Thoracic aorta (tissue), 2 donors: Measurements from ENCODE around the gene DIAPH1. TPM values are rescaled to one million over a fixed set of nuclear protein-coding genes. Genes with fewer than 3 reads are reported as not detected.

Experiments used
- ATAC-seq: fragments of 150-250 bp; one replicate; pipeline ENCODE4 v1.8.0; 2017; ENCODE audit warnings: low read depth; ENCODE audit not compliant: insufficient number of reproducible peaks, low FRiP score
- DNase-seq: peaks from one replicate; pipeline ENCODE4 v3.0.0-alpha.2; 2020; ENCODE audit warnings: low spot score
- H3K27ac ChIP-seq, 2 donors: fragments of 200-600 bp; sonication (generic); 1 replicate in 1 of 2; 2 replicates in 1 of 2; pipeline ENCODE4 v1.5.1; 2016; ENCODE audit warnings: mild to moderate bottlenecking in 2 of 2, moderate library complexity in 2 of 2
- H3K27me3 ChIP-seq: fragments of 200-600 bp; sonication (generic); replicated peaks from 2 replicates; pipeline ENCODE4 v1.6.0; 2016; ENCODE audit warnings: mild to moderate bottlenecking; ENCODE audit not compliant: insufficient read depth
- H3K36me3 ChIP-seq: fragments of 200-600 bp; sonication (generic); one replicate; pipeline ENCODE4 v1.5.1; 2016
- H3K4me1 ChIP-seq, 2 donors: fragments of 200-600 bp; sonication (generic); 1 replicate in 1 of 2; 2 replicates in 1 of 2; pipeline versions ENCODE4 v1.5.1 to v1.6.0; 2016; ENCODE audit warnings: low read depth in 2 of 2, mild to moderate bottlenecking in 1 of 2; ENCODE audit not compliant: control insufficient read depth in 1 of 2
- H3K4me3 ChIP-seq: fragments of 200-600 bp; sonication (generic); 2 replicates; pipeline ENCODE4 v1.5.1; 2016; ENCODE audit warnings: mild to moderate bottlenecking
- H3K9me3 ChIP-seq: fragments of 200-600 bp; sonication (generic); 2 replicates; pipeline ENCODE4 v1.5.1; 2016
- CTCF ChIP-seq: fragments of 200-600 bp; sonication (generic); IDR thresholded peaks from one replicate; pipeline ENCODE4 v1.5.1; 2019; ENCODE audit warnings: antibody characterized with exemption
- total RNA-seq, 2 donors: library from RNA; depleted of rRNA; stranded (reverse); fragments of >200 nt; gene quantifications; one replicate each; pipeline versions ENCODE4 v1.1.0 to v1.2.3, GENCODE V29; 2016

The DIAPH1 gene
- total RNA-seq, 2 donors from 2014 or later: 91.0 to 93.1 TPM

- no peak for ATAC-seq
- no peak for TF ChIP-seq CTCF
- H3K27ac ChIP-seq: peak overlapping the region in 1 of 2 donors; percentile 27
These were observed 21.0 kb downstream of the DIAPH1 start for GRCh38 chr5:141597814-141598213.

GRCh38 chr5:141597394-141597793 lies 21.4 kb downstream of the DIAPH1 start:
- ATAC-seq (no peak), DNase-seq (no peak)
- no peak overlapping the region for H3K4me3 ChIP-seq
- H3K4me1 ChIP-seq: peaks cover 20 to 24% of the 10 kb centered on the region in 2 donors
- no peaks in the 10 kb centered on the region for H3K27me3 ChIP-seq
- no peak for TF ChIP-seq CTCF
- H3K9me3 ChIP-seq: no peaks in the 10 kb centered on the region
- peak overlapping the region in 1 of 2 donors; percentile 27 for H3K27ac ChIP-seq
- H3K36me3 ChIP-seq: no peaks in the 10 kb centered on the region

More at GRCh38 chr5:141597814-141598213, 21.0 kb downstream of the DIAPH1 start:
- no peak for DNase-seq
- H3K27me3 ChIP-seq: no peaks in the 10 kb centered on the region
- H3K4me1 ChIP-seq: peaks cover 20 to 25% of the 10 kb centered on the region in 2 donors
- H3K4me3 ChIP-seq: no peak overlapping the region
- H3K36me3 ChIP-seq: no peaks in the 10 kb centered on the region
- H3K9me3 ChIP-seq: no peaks in the 10 kb centered on the region

- no peaks in the 10 kb centered on the region for H3K36me3 ChIP-seq
- TF ChIP-seq CTCF: no peak
- ATAC-seq: no peak
- H3K27ac ChIP-seq: no peak overlapping the region
- no peak overlapping the region for H3K4me3 ChIP-seq
- H3K27me3 ChIP-seq: no peaks in the 10 kb centered on the region
- DNase-seq: no peak
- H3K9me3 ChIP-seq: no peaks in the 10 kb centered on the region
- H3K4me1 ChIP-seq: peaks cover 20 to 22% of the 10 kb centered on the region in 2 donors
These were observed 21.9 kb downstream of the DIAPH1 start for GRCh38 chr5:141596867-141597266.

GRCh38 chr5:141590127-141590526 lies 28.7 kb downstream of the DIAPH1 start:
- no peak for TF ChIP-seq CTCF
- Histone ChIP-seq H3K27me3 (no peaks in the 10 kb centered on the region), H3K4me1 (no peaks in the 10 kb centered on the region), H3K36me3 (peaks cover 18% of the 10 kb centered on the region), H3K27ac (no peak overlapping the region), H3K4me3 (no peak overlapping the region), H3K9me3 (no peaks in the 10 kb centered on the region)
- ATAC-seq: no peak
- no peak for DNase-seq

GRCh38 chr5:141586246-141586645 lies 32.6 kb downstream of the DIAPH1 start:
- H3K27ac ChIP-seq: no peak overlapping the region
- H3K27me3 ChIP-seq: no peaks in the 10 kb centered on the region
- no peak overlapping the region for H3K4me3 ChIP-seq
- no peaks in the 10 kb centered on the region for H3K9me3 ChIP-seq
- TF ChIP-seq CTCF: no peak
- H3K36me3 ChIP-seq: peaks cover 40% of the 10 kb centered on the region
- ATAC-seq (no peak), DNase-seq (no peak)
- no peaks in the 10 kb centered on the region for H3K4me1 ChIP-seq
